ENCODE results near the gene ADAT1. TPM values are rescaled to one million over a fixed set of nuclear protein-coding genes. Genes with fewer than 3 reads are reported as not detected.

The ADAT1 gene
- total RNA-seq, 4 donors from 2014 or later: 27.2 to 38.7 (median 32.4) TPM

DNA sequence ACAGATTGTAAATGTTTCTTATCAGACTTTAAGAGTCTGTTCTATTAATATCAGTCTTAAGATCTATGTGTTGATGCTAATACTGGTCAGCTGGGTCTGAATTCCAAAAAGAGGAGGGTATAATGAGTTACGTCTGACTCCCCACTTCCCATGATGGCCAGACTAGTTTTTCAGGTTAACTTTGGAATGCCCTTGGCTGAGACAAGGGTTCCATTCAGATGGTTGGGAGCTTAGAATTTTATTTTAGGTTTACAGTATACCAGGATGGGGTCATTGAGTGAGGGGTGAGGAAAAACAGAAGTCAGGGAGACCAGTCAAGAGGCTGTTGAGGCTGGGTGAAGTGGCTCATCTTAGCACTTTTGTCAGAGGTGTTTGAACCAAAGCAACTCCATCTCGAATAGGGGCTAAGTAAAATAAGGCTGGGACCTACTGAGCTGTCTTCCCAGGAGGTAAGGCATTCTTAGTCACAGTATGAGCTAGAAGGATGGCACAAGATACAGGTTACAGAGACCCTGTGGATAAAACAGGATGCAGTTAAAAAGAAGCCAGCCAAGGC, 64.2 kb downstream of the ADAT1 start:
- Histone ChIP-seq H3K4me3 (no peak overlapping the region), H3K27me3 (no peaks in the 10 kb centered on the region), H3K4me1 (peaks cover 0 to 22% (median 0%) of the 10 kb centered on the region in 3 donors), H3K27ac (no peak overlapping the region), H3K9me3 (no peaks in the 10 kb centered on the region), H3K36me3 (no peaks in the 10 kb centered on the region)
- 68 to 88% methylated on average over 1 to 2 of the region's 2 CpGs for WGBS, 2 donors (ENCODE audit: low coverage in 1 of 2)
- TF ChIP-seq POLR2AphosphoS5 (IDR thresholded peaks at IDR 0.05) (no peak), EP300 (IDR thresholded peaks at IDR 0.05) (no peak), POLR2A (IDR thresholded peaks at IDR 0.05) (no peak)
- TF ChIP-seq, protein P1, sequence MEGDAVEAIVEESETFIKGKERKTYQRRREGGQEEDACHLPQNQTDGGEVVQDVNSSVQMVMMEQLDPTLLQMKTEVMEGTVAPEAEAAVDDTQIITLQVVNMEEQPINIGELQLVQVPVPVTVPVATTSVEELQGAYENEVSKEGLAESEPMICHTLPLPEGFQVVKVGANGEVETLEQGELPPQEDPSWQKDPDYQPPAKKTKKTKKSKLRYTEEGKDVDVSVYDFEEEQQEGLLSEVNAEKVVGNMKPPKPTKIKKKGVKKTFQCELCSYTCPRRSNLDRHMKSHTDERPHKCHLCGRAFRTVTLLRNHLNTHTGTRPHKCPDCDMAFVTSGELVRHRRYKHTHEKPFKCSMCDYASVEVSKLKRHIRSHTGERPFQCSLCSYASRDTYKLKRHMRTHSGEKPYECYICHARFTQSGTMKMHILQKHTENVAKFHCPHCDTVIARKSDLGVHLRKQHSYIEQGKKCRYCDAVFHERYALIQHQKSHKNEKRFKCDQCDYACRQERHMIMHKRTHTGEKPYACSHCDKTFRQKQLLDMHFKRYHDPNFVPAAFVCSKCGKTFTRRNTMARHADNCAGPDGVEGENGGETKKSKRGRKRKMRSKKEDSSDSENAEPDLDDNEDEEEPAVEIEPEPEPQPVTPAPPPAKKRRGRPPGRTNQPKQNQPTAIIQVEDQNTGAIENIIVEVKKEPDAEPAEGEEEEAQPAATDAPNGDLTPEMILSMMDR (IDR thresholded peaks at IDR 0.05): no peak
- ATAC-seq: no peak

DNA sequence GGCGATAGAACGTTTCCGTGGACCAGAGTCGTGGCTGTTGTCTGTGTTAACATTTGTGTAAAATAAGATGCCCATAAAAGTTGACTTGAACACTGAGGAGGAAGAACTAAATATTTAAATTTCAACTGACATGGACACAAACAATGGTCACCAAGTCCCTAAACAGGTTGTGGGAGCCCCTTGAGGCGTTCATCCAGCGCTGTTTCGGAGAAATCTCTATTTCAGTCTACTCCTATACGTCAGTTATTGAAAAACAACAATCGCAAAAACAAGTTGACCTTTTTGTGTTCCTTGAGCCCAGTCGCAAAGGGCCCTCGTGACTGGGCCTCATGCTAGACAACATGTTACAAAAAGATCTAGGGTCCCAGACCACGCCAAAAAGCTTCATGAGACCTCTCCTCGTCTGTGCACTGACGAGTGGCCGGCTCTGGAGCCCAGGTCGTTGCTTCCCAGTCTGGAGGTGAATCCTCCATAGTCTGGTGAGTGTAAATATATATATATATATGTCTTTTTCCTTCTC, 66.6 kb downstream of the ADAT1 start:
- Histone ChIP-seq H3K36me3 (no peaks in the 10 kb centered on the region), H3K4me3 (peak overlapping the region; percentile 39 to 66), H3K9me3 (no peaks in the 10 kb centered on the region), H3K27me3 (no peaks in the 10 kb centered on the region), H3K4me1 (peaks cover 0 to 22% (median 0%) of the 10 kb centered on the region in 3 donors), H3K27ac (peak overlapping the region; percentile 31 to 91 (median 80))
- ATAC-seq: no peak
- WGBS, 2 donors (ENCODE audit: low coverage in 1 of 2): 26 to 36% methylated on average over 12 to 13 of the region's 16 CpGs
- TF ChIP-seq, protein P1 (IDR thresholded peaks at IDR 0.05): no peak
- TF ChIP-seq EP300 (IDR thresholded peaks at IDR 0.05) (no peak), POLR2AphosphoS5 (IDR thresholded peaks at IDR 0.05) (peak; percentile 1), POLR2A (IDR thresholded peaks at IDR 0.05) (no peak)

DNA sequence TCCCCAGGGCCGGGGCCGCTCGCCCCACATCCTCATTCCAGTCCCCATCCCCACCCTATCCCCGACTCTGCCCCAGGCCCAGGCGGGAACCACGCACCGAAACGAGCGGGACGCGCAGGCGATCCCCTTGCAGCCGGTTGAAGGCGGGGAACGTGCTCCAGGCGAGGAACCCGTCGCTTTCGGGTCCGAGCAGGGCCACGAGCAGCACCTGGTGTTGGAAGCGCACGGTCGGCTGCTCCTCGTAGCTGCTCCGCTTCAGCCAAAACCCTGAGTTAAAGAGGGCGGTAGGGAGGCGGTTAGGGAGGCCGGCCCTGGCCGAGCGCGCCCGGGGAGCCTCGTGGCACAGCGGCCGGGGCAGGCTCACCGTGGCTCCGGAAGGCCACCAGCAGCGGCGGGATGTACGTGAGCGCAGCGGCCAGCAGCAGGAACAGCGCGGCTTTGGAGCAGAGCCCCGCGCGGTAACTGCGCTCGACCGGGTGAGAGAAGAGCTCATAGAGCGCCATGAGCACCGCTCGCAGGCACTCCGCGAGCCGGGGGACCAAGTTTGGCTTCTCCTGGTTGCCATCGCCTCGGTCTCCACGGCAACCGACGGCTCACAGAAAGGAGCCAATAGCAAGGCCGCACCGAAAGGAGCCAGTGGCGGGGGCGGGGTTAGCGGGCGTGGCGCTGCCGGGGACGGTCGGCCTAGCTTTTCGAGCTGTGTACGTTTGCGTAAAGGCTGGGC, 67.2 kb downstream of the ADAT1 start, which contains the start of gene TMEM231:
Gene TMEM231, minus strand, starts transcription at position 546 of the 724 bp plus-strand sequence. Its CDS starts 43 bp downstream, at position 503.
- WGBS, 2 donors (ENCODE audit: low coverage in 1 of 2): 0% methylated on average over 2 of the region's 75 CpGs; no CpG with 5 or more reads in 1 of the 2 donors
- Histone ChIP-seq H3K27ac (peak within 1 kb of the TSS; percentile 31 to 91 (median 80)), H3K9me3 (no peaks in the 10 kb centered on the region), H3K27me3 (no peaks in the 10 kb centered on the region), H3K4me3 (peak within 1 kb of the TSS; percentile 39 to 66), H3K4me1 (peaks cover 0 to 22% (median 0%) of the 10 kb centered on the region in 3 donors), H3K36me3 (no peaks in the 10 kb centered on the region)
- ATAC-seq: peak; percentile 97
- TF ChIP-seq POLR2A (IDR thresholded peaks at IDR 0.05): peak in 1 of 2 donors; percentile 30
- TF ChIP-seq, protein P1 (IDR thresholded peaks at IDR 0.05): no peak
- no peak for TF ChIP-seq EP300 (IDR thresholded peaks at IDR 0.05)
- peak; percentile 42 for TF ChIP-seq POLR2AphosphoS5 (IDR thresholded peaks at IDR 0.05)

DNA sequence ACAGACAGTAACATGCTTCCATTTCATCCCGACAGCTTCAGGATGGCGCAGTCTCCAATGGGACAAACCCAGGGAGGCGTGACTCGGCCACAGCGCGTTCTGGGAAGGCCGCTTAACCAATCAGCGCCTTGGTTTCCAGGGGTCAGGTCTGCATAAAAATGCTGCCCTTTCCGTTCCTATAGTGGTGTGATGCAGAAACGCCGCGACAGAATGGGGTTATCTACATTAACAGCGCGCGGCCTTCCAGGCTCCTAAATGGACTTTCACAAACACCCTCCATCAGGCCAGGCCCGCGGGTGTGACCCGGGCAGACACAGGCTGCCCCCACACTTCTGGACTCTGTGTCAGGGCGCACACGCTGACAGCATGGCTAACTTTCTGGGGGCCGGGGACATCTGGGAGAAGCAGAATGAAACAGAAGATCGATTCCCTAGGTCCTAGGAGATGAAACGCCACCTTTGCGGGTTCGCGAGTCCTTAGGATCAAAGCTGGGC, 67.8 kb downstream of the ADAT1 start:
- no peaks in the 10 kb centered on the region for H3K27me3 ChIP-seq
- WGBS, 2 donors (ENCODE audit: low coverage in 1 of 2): 0 to 2% methylated on average over 10 to 11 of the region's 26 CpGs
- H3K36me3 ChIP-seq: no peaks in the 10 kb centered on the region
- H3K9me3 ChIP-seq: no peaks in the 10 kb centered on the region
- peak overlapping the region; percentile 39 to 66 for H3K4me3 ChIP-seq
- peak; percentile 77 for ATAC-seq
- peaks cover 0 to 22% (median 0%) of the 10 kb centered on the region in 3 donors for H3K4me1 ChIP-seq
- TF ChIP-seq, protein P1 (IDR thresholded peaks at IDR 0.05): no peak
- TF ChIP-seq POLR2AphosphoS5 (IDR thresholded peaks at IDR 0.05): peak; percentile 40
- peak overlapping the region; percentile 7 to 91 (median 80) for H3K27ac ChIP-seq

Data from gastroesophageal sphincter (tissue), 4 donors.